ENCODE measurements around the gene USP19.

USP19 gene, protein sequence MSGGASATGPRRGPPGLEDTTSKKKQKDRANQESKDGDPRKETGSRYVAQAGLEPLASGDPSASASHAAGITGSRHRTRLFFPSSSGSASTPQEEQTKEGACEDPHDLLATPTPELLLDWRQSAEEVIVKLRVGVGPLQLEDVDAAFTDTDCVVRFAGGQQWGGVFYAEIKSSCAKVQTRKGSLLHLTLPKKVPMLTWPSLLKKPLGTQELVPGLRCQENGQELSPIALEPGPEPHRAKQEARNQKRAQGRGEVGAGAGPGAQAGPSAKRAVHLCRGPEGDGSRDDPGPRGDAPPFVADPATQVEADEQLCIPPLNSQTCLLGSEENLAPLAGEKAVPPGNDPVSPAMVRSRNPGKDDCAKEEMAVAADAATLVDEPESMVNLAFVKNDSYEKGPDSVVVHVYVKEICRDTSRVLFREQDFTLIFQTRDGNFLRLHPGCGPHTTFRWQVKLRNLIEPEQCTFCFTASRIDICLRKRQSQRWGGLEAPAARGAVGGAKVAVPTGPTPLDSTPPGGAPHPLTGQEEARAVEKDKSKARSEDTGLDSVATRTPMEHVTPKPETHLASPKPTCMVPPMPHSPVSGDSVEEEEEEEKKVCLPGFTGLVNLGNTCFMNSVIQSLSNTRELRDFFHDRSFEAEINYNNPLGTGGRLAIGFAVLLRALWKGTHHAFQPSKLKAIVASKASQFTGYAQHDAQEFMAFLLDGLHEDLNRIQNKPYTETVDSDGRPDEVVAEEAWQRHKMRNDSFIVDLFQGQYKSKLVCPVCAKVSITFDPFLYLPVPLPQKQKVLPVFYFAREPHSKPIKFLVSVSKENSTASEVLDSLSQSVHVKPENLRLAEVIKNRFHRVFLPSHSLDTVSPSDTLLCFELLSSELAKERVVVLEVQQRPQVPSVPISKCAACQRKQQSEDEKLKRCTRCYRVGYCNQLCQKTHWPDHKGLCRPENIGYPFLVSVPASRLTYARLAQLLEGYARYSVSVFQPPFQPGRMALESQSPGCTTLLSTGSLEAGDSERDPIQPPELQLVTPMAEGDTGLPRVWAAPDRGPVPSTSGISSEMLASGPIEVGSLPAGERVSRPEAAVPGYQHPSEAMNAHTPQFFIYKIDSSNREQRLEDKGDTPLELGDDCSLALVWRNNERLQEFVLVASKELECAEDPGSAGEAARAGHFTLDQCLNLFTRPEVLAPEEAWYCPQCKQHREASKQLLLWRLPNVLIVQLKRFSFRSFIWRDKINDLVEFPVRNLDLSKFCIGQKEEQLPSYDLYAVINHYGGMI (N-terminal part only)

DNA sequence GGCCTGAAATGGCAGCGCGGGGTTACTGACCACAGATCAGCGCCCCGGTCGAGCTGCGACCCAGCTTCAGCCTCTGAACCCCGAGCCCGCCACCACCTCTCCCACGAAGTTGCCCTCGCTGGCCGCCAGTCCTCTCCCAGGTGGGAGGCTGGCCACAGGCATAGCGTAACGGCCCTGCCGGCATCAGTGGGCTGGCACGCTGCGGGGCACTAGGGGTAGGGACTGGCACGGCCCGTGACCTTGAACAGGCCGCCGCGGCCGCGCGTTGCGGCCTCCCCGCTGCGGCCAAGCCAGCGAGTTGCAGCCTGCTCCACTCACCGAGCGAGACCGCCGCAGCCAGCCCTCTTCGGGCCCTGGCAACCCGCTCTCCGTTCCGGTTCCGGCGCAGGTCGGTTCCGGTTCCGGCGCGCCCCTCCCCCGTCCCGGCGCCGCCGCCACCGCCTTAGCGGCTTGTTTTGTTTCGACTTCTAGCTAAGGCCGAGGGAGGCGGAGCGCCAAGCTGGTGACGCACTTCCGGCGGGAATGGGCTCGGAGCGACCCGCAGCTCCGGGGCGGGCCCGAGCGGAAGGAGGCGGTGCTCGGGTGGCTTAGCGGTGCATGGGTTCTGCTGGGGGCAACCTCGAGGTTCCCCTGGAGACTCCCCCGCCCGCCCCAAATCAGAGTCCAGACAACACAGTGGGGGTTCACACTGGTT lies at the start of gene USP19:
TSS of gene USP19 (minus strand) at position 386 of the 694 bp plus-strand sequence. CDS start 1,678 bp downstream, outside the sequence.
- peak; percentile 95 for DNase-seq (ENCODE audit: low read depth)

DNA sequence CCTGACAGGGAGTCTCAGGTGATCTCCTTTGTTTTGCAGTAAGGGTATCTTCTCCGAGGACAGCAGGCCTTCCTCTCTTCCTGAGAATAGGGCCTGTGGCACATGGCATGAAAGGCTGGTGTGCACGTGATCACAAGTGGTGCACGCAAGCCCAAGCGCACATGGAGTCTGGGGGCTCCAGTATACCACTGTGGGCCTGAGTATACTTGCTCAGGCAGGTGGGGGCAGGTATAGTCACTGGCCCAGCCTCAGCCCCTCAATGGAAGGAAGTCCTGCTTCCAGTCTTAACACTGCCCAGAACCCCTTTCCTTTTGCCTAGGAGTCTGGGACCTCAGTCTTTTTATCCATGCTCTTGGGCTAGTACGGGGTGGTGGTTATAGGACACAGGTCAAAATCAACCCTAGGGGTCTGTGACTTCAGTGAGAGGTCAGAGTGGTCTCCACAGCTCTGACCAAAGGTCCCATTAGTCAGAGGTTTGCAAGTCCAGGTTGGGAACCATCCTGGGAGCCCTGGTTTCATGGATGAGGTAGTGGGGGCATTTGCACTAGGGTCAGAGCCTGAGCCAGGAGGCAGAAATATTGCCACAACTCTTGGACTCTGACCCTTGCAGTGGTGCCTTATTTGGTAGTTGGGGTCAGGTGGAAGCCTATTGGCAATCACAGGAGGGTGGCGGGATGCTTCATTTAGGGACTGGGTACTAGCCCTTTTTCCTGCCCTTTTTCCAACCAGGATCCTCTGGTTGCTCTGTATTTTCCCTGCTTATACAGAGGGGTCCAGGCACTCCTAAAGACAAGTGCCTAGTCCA lies 46.3 kb upstream of the USP19 start:
- DNase-seq (ENCODE audit: low read depth): no peak

DNA sequence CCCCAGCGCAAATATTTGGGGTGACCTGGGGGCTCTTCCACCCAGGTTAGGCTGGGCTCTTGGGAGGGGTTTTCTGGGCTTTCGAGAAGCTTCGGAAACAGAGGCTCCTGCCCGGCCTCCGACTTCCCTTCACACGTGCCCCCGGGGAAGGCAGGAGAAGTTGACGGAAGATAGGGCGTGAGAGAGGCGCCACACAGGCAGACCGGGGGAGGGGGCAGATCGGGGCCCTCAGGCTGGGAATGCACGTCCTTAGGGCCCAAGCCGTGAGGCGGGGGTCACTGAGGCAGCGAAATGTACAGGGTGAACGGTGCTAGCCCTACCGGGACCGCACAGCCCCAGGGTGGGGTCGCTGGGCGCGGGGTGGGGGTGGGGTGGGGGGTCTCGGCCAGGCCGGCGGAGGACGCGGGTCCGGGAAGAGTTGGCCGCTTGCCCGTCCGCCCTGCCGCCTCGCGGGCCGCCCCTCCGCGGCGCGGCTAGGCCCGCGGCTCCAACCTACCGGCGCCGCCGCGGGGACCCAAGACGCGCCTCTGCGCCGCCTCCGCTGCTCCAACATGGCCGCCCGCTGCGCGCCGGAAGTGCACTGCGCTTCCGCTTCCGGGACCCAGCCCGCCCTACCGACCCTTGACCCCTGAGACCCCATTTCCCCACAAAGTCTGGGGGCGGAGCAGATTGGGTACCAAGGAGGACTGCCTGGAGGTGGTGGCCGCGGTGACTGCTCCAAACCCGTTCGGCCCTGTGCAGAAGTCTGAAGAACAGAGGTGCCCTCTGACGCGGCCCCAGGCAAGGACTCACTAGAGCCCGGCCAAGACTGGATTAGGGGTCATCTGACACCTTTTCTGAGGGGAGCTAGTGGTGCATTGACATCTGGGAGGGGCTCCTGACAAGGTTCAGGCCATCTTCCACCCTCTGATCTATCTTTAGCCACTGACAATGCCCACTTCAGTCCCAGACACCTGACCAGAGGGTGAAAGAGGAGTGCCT lies 45.4 kb upstream of the USP19 start, which contains the start of gene CCDC71:
TSS of gene CCDC71 (minus strand) at position 561 of the 981 bp plus-strand sequence. CDS start 2,123 bp downstream, outside the sequence.
- DNase-seq (ENCODE audit: low read depth): peak; percentile 78

DNA sequence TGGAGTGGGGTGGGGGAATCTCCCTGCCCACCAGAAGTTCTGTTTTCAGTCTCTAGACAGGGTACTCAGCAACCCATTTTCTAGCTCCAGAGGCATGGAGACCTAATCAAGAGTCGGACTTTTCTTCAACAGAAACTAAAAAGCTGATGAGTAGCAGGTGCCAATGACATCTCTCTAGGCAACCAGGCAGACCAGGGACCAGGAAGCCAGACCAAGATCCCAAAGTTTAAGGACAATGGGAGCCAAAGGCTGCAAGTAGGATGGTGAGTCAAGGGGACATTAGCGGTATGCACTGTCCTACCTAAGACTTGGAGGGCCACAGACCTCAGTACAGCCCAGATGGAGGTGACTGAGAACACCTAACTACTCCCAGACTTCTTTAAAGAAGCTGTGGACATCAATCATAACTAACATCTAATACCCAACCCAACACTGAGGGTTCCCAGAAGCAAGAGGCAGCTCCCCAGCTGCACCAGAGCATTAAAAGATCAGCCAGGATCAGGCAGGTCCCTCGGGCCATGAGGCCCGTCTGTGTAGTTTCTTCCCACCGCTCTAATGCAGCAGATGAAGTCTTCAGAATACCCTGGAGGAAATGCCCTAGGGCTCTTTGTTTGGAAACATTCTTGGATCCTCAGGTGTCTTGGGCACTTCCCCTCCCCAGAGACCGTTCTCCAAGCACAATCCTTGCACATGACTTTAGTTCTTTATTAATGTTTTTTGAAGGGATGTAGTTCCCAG lies 44.5 kb upstream of the USP19 start:
- DNase-seq (ENCODE audit: low read depth): no peak

DNA sequence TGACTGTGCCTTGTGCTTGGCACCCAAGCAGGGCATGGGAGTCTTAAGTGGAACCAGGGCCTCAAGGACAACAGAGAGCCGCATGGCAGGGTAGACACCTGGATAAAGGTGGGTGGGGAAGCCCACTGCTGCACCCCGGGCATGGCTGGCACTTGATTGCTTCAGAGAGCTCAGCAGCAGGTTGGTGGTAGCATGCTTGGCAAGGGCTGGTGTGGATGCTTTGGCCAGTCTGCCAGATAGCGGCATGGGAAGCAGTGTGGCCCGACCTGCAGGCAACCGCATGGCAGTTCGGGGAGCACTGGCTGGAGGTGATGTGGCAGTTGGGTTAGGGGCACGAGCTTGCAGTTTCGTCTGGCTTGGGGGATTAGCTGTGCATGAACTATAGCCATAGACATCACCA lies 43.0 kb upstream of the USP19 start:
- DNase-seq (ENCODE audit: low read depth): no peak

DNA sequence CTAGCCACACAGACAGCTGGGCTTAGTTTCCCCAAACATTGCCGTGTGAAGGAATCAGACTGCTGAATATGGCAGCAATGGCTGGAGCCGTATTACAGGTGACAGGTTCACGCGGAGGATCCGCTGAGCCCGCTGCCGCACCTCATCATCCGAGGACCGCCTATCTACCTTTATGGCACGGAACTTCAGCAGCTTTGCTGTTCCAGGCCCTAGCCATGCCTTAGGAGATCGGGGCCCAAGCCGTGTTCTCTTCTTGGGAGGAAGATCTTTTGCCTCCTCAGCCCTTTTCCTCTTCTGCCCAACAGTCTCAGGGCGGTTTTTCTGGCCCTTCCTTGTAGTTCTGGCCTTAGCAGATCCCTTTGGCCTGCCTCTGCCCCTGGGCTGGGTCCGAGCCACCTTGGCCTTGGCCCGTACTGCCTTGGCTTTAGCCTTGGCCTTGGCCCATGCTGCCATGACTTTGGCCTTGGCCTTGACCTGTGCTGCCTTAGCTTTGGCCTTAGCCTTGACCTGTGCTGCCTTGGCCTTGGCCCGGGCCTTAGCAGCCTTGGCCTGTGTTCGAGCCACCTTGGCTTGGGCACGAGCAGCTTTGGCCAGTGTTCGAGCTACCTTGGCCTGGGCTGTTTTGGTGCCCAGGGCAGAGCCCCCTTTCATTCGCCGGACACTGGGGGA lies 42.3 kb upstream of the USP19 start:
- DNase-seq (ENCODE audit: low read depth): no peak

DNA sequence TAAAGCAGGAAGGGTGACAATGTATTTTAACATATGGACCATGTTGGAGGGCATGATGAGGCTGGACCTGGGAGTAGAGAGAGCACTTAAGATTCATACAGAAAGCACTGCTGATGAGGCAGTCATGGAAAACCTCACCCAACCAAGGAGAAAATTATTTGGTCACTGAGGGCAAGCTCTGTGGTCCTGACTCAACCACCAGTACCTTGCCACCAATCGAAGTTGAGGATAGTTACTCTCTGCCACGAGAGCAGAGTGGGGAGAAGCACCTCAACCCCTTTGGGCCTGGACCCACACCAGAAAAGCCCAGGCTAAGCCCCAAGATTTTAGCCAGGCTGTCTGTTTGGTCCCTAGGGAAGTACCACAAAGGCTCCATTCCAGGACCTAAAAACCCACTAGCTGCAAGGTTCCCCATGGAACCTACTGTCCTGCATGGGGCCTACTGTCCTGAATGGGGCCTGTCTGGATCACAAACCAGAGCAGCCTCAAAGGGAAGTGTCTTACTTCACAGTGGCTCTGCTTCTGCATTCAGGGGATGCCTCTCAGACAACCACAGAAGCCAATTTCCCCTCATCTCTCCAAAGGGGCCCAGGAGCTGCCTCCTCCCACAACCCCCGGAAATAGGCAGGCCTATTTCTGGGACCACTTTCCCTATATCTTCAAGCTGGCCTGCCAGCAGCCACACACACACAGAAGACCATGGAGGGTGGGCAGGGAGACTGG lies 41.3 kb upstream of the USP19 start:
- DNase-seq (ENCODE audit: low read depth): peak; percentile 15

DNA sequence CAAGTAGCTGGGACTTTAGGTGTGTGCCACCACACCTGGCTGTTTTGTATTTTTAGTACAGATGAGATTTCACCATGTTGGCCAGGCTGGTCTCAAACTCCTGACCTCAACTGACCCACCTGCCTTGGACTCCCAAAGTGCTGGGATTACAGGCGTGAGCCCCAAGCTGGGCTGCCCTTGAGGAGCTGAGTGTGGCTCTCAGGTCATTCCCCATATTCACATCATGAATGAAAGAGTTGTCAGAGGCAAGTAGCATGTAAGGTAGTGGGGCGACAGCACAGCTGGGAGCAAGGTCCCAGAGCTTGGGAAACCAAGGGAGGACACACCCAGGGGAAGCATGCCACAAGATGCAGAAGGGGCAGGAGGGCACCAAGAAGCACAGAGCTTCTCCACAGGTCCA lies 40.6 kb upstream of the USP19 start:
- no peak for DNase-seq (ENCODE audit: low read depth)

DNA sequence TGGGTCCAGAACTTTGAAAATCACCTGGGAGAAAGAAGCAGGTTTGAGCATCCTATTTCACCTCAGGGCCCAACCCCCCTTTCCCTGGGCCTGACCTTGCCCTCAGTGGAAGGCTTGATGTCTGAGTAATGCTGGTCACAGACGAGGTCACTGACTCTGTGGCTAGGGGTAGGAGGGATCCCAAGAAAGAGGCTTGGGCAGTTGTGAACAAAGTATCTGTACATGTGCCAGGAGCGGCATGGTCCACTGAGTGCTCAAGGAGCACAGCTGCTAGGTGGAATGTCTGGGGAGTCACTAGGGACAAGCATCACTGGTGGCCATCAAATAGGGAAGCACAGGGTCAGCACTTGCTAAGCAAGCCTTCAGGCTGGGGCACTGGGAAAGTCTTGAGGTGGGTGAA lies 38.2 kb upstream of the USP19 start:
- DNase-seq (ENCODE audit: low read depth): no peak

DNA sequence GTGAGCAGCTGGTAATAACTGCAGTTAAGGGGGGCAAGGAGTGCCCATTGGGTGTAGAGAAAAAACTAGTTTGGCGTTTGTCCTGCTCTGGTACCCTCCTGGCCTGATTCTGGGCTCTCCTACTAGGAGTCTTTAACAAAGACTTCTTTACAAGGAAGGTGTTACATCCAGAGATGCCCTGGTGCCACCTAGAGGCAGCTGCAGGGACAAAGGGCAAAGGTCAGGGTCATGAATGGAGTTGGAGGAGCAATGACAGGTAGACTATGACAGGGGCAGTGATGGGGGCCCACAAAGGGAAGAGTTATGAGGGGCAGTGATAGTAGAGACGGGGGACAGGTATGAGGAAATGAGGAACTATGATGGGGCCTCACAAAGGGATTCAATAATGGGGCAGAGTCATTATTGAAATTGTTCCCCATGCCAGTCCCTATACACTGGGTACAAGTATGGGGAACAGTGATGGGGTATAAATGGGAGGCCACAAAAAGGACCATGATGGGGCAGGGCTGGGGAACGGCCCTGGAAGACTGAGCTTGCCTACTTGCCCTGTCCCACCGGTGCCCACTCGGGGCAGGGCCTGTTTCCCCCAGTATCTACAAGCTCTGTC lies 37.6 kb upstream of the USP19 start:
- DNase-seq (ENCODE audit: low read depth): peak; percentile 45

DNA sequence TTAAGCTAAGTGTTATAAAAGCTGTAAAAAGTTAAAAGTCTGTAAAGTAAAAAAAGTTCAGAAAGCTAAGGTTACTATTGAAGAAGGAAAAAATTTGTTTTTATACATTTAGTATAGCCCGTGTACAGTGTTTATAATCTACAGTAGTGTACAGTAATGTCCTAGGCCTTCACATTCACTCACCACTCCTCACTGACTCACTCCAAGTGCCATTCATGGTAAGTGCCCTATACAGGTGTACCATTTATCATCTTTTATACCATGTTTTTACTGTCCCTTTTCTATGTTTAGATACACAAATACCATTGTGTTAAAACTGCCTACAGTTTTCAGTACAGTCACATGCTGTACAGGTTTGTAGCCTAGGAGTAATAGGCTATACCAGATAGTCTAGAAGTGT lies 36.7 kb upstream of the USP19 start:
- DNase-seq (ENCODE audit: low read depth): no peak

DNA sequence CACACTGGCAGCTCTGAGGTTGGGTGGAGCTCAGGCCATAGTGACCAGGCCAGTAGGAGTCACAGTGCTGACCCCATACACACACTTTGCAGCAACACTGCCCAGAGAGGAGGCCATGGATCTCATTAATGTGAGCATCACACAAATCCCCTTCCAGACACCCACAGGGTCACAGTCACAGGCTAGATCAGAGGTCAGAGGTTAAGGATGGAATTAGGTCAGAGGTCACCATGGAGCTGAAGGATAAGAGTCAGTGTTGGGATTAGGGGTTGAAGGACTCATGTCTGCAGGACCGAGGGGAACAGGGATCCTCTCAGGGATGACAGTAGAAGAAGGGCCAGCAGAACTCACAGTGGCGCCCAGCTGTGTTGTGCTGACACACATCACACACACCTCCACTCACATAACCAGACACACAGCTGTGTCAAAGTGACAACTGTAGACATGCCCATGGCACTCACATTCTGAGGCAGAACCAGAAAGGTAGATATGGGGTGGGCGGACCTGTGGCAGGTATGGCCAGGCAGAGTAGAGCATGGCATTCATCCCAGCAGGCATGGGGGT lies 32.8 kb upstream of the USP19 start:
- no peak for DNase-seq (ENCODE audit: low read depth)

DNA sequence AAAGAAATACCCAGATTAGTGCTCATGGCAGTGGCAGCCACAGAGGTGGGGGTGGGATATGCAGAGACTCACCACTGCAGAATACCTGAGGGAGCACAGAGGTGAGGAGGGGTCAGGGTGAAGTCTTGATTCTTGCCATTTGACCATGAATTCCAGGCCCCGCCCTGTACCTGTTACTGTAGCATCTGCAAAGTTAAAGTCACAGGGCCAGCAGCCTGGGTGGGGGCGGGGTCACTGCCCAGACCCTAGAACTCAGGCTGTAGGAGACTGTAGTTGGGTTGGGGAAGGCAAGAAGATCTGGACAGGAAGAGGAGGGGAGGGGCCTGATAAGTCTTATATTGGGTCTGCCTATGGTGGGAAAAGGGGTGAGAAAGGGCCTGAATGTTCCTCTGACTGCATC lies 31.0 kb upstream of the USP19 start:
- no peak for DNase-seq (ENCODE audit: low read depth)

DNA sequence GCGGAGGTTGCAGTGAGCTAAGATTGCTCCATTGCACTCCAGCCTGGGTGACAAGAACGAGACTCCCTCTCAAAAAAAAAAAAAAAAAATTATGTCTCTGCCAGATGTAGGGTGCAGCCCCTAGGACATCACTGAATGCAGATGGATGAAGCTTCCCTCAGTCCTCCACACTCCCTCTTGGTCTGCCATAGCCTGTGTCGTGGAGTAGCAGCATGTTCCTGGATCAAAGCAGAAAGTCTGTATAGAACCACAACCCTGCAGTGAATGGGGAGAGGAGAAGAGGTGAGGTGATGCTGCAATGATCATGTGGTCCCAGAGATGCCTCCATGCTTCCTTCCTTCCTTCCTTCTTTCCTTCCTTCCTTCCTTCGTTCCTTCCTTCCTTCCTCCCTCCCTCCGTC lies 27.5 kb upstream of the USP19 start:
- no peak for DNase-seq (ENCODE audit: low read depth)

DNA sequence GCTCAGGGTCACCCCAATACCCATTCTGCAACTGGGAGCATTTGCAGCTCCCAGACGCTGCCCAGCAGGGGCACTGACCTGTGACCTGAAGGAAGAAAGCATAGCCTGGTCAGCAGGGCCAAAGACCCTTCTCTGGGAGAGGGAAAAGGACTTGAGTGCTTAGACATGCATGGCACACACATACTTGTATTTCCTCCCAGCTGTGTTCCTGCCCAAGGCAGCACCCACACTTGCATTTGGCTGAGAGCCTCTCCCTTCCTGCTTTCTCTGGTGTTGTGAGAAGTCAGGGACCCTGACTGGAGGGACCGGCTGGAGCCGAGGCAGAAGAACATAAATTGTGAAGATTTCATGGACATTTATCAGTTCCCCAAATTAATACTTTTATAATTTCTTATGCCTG lies 19.5 kb upstream of the USP19 start:
- DNase-seq (ENCODE audit: low read depth): no peak

DNA sequence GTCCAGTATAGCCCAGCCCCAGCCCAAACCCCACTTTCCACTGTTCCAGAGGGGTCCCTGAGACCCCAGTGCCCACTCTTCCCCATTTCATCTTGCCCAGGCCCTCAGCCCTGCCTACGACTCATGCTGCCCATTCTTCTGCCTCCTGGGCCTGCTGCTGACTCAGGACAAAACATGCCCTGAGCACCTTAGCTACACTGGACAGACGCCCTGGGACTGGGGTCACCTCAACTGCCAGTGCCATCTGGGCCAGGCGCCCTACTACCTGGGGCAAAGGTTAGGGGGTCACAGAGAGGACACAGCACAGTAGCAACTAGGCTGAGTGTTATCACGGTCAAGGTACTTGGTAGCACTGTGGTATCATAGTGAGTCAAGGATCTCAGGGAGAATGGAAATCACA lies 14.9 kb upstream of the USP19 start:
- no peak for DNase-seq (ENCODE audit: low read depth)

All from activated T-cell treated with anti-CD3 and anti-CD28 coated beads for 48 hours (primary cell).